Urinary bladder (tissue), 4 donors: ENCODE measurements around the gene ALS2CL. TPM values are rescaled to one million over a fixed set of nuclear protein-coding genes. Genes with fewer than 3 reads are reported as not detected.

Experiments used
- DNase-seq: peaks from one replicate; pipeline ENCODE4 v3.0.0-alpha.2; 2015; ENCODE audit errors: extremely low spot score
- H3K27ac ChIP-seq: one replicate; pipeline ENCODE4 v1.5.1; 2013; ENCODE audit warnings: low read depth, mild to moderate bottlenecking, moderate library complexity
- H3K36me3 ChIP-seq: one replicate; pipeline ENCODE4 v1.6.1; 2013; ENCODE audit warnings: mild to moderate bottlenecking, moderate library complexity; ENCODE audit not compliant: insufficient read depth
- H3K4me1 ChIP-seq: one replicate; pipeline ENCODE4 v1.6.1; 2013; ENCODE audit warnings: mild to moderate bottlenecking, moderate library complexity; ENCODE audit not compliant: insufficient read depth
- H3K4me3 ChIP-seq: one replicate; pipeline ENCODE4 v1.5.1; 2013; ENCODE audit warnings: low read depth, low read length
- WGBS: extraction: QIAGEN DNeasy Blood & Tissue Kit; methylation state at CpG from one replicate; pipeline ENCODE4 v1.1.7; 2013; 5-methylcytosine and 5-hydroxymethylcytosine counted together
- polyA plus RNA-seq: library from polyadenylated mRNA; stranded (reverse); fragments of 200-250 nt; gene quantifications from one replicate; pipeline ENCODE4 v1.2.3, GENCODE V29; 2013
- total RNA-seq: library from RNA; depleted of rRNA; stranded (reverse); fragments of >200 nt; gene quantifications from one replicate; pipeline ENCODE4 v1.2.3, GENCODE V29; 2014
- donor health status: healthy with polysubstance abuse.
- donor health status: healthy.

ALS2CL gene
- total and polyA plus RNA-seq, 2 donors: 10.4 to 10.6 TPM

DNA sequence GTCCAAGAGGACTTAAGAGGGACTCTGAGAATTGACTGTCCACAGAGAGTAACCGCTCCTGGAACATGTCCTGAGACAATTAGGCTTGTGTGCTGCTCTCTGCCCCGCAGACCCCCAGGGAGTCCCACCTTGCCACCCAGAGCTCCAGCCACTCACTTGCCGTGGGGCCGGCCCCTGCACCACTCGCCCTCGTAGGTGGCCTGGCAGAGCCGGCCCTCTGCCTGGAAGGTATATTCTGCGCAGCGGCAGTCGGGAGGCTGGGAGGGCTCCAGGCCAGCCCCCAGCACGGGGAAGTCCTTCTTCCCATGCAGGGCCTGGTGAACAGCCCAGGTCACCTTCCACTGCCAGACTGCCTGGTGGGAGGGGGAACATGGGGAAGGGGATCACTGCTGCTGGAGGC lies 10.5 kb downstream of the ALS2CL start:
- no peak for DNase-seq
- no peak overlapping the region for H3K4me3 ChIP-seq
- 88% methylated on average over 11 of the region's 11 CpGs for WGBS
- H3K36me3 ChIP-seq: no peaks in the 10 kb centered on the region
- no peaks in the 10 kb centered on the region for H3K4me1 ChIP-seq
- H3K27ac ChIP-seq: no peak overlapping the region

DNA sequence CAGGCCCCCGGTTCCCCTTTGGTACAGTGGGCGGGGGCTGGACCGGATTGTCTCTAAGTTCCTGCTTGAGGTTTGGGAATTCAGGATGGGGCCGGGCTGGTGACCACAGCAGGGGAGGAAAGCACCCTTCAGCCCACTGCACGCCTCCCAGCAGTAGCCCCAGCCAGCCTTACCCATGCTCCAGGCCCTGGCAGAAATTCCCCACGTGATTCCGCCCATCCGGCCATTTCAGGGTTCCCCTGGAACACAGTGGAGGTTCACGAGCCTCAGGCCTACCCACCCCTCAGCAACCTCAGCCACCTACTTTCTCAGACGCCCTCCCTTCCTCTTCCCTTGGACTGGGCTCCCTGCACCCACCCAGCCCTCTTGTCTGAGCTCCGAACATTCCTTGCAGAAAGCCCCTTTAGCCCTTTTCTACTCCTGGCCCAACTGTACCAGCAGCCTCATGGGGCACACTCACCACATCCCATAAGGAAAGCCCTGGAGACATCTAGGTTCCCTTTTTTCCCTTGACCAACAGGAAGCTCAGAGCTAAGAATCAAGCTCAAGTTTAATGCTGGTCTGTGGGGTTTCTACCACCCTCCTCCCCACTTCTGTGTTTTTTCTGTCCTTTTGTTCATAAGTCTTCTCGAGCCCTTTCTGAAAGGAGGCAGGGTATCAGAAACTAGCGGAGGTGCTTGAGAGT lies 11.5 kb downstream of the ALS2CL start:
- Histone ChIP-seq H3K4me1 (no peaks in the 10 kb centered on the region), H3K36me3 (no peaks in the 10 kb centered on the region), H3K4me3 (no peak overlapping the region), H3K27ac (no peak overlapping the region)
- 83% methylated on average over 13 of the region's 13 CpGs for WGBS
- no peak for DNase-seq

DNA sequence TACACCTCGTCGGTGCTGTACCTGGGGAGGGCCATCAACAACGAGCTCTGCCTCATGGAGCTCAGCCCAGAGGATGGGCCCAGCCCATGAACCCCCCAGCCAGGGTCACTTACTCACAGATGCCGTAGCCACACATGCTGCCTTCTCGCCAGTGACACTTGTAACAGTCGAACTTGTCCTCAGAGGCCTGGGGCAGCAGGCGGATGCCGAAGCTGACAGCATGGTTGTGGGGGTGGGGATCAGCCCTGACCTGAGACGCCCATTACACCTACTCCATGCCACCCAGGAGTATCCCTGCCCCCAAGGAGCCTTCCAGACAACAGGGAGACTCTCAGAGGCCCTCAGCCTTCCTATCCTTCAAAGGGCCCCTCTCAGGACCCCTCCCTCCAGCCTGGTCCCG lies 12.1 kb downstream of the ALS2CL start:
- Histone ChIP-seq H3K27ac (no peak overlapping the region), H3K4me3 (no peak overlapping the region), H3K36me3 (no peaks in the 10 kb centered on the region), H3K4me1 (no peaks in the 10 kb centered on the region)
- WGBS: 88% methylated on average over 10 of the region's 10 CpGs
- no peak for DNase-seq

DNA sequence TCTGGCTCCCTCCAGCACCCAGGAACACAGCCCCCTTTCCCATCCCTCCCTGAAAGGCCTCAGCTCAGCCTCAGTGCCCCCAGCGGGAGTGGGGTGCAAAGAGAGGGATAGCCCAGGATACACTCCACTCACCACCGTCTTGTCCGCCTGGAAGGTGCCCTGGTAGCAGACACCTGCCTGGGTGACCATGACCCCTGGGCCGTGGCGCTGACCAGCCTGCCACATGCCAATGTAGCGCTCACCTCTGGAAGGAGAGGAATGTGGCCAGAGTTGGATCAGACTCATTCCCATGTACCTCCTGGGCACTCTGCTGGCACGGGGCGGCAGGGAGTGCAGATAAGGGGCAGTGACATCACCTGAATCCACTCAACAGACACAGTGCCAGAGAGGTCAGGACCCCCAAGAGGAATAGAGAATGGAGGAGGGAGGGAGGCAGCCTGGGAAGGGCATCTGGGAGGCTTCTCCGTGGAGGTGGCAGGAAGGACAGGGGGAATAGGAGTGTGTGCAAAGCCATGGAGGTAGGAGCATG lies 13.1 kb downstream of the ALS2CL start:
- DNase-seq: no peak
- H3K4me1 ChIP-seq: no peaks in the 10 kb centered on the region
- no peak overlapping the region for H3K27ac ChIP-seq
- no peaks in the 10 kb centered on the region for H3K36me3 ChIP-seq
- no peak overlapping the region for H3K4me3 ChIP-seq
- WGBS: 90% methylated on average over 9 of the region's 9 CpGs

DNA sequence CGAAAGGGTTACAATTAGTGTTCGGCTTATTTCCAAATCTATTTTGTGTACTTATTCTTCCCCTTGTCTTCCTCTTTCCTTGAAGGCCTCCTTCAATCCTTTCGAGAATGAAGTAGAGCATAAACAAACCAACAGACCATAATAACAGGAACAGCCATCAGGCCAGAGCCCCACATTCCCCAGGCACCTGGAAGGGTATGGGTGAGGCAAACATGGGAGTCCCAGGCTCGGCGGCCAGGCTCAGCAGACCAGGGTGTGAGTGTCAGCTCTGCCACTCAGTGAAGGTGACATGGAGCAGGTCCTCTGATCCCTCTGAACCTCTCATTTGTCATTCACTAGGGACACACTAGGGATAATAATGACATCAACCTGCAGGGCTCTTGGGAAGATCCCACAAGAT lies 13.8 kb downstream of the ALS2CL start:
- Histone ChIP-seq H3K4me3 (no peak overlapping the region), H3K27ac (no peak overlapping the region), H3K4me1 (no peaks in the 10 kb centered on the region), H3K36me3 (no peaks in the 10 kb centered on the region)
- WGBS: 81% methylated on average over 5 of the region's 5 CpGs
- DNase-seq: no peak

DNA sequence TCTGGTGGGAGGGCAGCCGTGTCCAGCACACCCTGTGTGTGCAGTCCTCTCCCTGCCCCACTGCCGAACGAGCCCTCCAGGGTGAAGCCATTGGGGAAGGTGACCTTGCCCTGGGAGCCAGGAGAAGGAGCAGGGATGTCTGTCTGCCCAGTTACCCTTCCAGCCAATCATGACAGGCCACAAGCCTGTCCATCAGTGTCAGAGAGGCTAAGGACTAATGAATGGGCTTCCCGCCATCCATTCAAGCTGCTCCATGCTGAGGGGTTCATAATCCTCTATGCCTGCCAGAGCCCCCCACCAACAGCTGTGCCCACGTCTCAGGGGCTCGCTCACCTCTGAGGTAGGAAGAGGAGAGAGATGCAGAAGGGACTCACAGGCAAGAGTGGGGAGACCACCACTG lies 15.2 kb downstream of the ALS2CL start:
- 96% methylated on average over 6 of the region's 6 CpGs for WGBS
- no peak overlapping the region for H3K27ac ChIP-seq
- no peaks in the 10 kb centered on the region for H3K4me1 ChIP-seq
- H3K36me3 ChIP-seq: no peaks in the 10 kb centered on the region
- no peak overlapping the region for H3K4me3 ChIP-seq
- DNase-seq: no peak

DNA sequence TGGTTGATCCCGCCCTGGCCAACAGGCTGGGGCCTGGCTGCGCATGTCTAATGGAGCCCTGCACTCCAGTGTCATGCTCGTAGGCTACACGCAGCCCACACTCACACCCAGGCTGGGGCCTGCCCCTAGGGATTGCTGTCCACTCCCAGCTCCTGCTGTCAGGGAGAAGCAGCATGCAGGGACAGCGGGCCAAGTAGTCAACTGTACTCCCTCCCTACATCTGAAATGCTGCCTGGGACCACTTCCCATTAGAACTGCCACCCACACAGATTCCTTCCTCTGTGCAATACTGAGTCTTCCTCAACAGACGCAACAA lies 16.1 kb downstream of the ALS2CL start:
- Histone ChIP-seq H3K27ac (no peak overlapping the region), H3K4me3 (no peak overlapping the region), H3K4me1 (no peaks in the 10 kb centered on the region), H3K36me3 (no peaks in the 10 kb centered on the region)
- 51% methylated on average over 6 of the region's 6 CpGs for WGBS
- no peak for DNase-seq

DNA sequence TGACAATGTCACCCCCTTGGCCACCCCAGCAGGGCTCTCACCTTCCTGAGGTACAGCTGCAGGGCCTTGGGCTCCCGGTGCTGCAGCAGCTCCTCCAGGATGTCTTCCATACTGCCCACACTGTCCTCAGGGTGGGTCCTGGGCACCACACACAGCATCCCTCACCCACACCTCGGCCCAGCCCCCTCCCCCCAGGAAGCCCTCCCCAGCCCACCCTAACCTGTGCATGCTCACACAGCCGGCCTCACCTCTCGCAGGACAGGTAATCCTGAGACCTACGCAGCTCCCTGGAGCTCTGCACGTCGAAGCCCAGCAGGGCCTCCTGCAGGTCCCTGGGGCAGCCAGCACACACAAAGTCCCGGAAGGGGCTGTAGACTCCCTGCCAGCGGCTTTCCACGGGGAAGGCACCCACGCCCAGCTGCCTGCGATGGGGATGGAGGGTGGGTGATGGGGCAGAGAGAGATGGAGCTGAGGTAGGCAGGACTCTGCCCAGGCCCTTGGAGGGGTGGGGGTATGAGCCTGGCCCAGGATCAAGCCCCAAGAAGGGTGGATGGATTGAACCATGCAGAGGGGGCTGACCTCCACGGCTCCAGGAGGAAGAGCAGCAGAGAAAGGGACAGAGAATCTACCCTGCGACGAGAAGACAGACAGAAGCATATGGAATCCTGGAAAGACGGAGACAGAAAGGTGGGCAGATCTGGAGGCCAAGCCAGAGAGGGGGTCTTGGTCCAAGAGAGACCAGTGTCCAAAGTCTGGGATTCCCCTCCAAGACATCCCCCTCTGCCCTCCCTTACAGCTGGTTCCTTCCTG lies 16.7 kb downstream of the ALS2CL start:
- no peaks in the 10 kb centered on the region for H3K36me3 ChIP-seq
- H3K4me3 ChIP-seq: no peak overlapping the region
- no peak for DNase-seq
- no peaks in the 10 kb centered on the region for H3K4me1 ChIP-seq
- WGBS: 71% methylated on average over 16 of the region's 16 CpGs
- H3K27ac ChIP-seq: no peak overlapping the region

DNA sequence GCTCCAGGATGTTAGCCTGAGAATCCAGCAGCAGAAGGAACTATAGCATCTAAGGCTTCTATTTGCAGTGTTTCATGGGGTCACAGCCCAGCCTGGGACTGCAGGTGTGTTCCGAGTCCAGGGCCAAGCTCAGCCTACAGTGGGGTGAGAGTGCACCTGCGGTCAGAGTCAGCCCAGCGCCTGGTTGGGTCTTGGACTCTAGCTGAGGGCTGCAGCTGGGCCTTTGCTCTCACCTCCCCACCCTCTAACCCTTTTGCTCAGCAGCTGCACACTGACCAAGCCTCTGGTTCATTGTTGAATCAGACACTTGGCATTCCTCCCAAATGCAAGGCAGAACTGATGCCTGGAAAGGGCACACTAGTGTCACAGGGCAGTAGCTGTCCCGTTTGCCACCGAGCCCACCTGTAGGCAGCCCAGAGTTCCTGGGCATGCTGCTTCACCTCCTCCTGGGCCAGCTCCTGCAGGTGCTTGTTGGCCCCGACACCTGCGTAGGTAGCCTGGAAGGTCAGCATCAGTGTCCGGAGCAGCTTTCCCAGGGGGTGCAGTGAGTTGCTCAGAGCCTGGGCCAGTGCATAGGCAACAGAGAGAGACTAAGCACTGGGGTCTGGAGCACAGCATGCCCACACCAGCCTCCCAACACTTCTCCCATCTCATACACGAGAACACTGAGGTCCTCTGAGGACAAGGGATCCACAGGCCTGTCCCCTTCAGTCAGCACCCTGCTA lies 17.5 kb downstream of the ALS2CL start:
- Histone ChIP-seq H3K27ac (no peak overlapping the region), H3K4me1 (no peaks in the 10 kb centered on the region), H3K4me3 (no peak overlapping the region), H3K36me3 (no peaks in the 10 kb centered on the region)
- 79% methylated on average over 9 of the region's 9 CpGs for WGBS
- DNase-seq: no peak

DNA sequence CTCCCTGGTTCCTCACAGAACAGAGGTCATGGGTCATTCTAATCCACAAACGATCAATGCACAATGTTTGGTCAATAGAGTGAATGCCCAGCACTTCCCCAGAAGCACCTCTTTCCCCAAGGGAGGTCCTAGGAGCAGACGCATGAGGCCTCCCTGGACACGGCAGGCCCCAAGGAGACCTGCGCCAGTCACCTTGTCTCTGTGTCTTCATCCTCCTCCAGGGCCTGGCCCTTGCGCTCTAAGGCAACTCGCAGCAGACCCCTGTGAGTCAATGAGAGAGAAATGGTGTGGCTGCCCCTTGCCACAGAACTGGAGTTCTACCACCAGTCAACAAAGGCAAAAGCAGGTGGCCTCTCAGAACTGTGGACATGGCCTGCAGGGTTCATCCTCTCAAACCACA lies 18.1 kb downstream of the ALS2CL start:
- WGBS: 94% methylated on average over 6 of the region's 6 CpGs
- no peaks in the 10 kb centered on the region for H3K36me3 ChIP-seq
- no peak for DNase-seq
- H3K27ac ChIP-seq: no peak overlapping the region
- H3K4me1 ChIP-seq: no peaks in the 10 kb centered on the region
- no peak overlapping the region for H3K4me3 ChIP-seq

DNA sequence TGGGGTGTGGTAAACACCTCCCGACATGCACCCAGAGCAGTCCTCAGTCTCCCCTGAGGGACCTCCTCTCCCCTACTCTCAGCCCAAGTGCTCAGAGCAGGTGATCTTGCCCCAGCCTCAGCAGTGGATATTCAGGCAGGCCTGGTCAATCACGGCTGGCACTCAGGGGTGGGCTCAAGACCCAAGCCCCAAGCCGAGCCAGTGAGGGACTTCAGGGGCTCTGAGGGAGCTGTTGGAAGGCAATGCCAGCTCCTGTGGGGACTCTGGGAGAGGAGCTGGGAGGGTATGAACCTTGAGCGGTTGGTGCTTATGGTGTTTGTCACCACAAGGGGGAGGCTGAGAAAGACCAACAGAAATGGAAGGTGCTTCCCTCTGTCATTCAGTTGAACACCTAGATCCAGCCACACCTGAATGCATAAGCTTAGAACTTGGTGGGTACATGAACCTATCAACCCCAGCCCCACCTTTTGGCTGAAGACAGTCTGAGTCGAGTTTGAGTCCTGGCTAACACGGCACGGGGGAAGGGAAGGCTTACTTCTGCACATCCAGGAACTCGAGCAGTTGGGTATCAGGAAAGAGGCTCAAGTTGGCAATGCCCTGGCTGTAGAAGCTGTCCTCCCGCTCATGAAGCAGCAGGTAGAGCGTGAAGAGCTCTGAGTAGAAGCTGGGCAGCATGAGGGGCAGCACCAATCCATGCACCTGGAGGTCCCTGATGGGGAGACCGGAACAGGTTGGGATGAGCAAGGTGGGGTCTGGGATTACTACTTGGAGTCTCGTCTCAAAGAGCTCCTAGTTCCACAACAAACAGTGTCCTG lies 19.2 kb downstream of the ALS2CL start:
- H3K4me3 ChIP-seq: no peak overlapping the region
- WGBS: 93% methylated on average over 12 of the region's 12 CpGs
- no peak for DNase-seq
- H3K36me3 ChIP-seq: no peaks in the 10 kb centered on the region
- no peaks in the 10 kb centered on the region for H3K4me1 ChIP-seq
- H3K27ac ChIP-seq: no peak overlapping the region

DNA sequence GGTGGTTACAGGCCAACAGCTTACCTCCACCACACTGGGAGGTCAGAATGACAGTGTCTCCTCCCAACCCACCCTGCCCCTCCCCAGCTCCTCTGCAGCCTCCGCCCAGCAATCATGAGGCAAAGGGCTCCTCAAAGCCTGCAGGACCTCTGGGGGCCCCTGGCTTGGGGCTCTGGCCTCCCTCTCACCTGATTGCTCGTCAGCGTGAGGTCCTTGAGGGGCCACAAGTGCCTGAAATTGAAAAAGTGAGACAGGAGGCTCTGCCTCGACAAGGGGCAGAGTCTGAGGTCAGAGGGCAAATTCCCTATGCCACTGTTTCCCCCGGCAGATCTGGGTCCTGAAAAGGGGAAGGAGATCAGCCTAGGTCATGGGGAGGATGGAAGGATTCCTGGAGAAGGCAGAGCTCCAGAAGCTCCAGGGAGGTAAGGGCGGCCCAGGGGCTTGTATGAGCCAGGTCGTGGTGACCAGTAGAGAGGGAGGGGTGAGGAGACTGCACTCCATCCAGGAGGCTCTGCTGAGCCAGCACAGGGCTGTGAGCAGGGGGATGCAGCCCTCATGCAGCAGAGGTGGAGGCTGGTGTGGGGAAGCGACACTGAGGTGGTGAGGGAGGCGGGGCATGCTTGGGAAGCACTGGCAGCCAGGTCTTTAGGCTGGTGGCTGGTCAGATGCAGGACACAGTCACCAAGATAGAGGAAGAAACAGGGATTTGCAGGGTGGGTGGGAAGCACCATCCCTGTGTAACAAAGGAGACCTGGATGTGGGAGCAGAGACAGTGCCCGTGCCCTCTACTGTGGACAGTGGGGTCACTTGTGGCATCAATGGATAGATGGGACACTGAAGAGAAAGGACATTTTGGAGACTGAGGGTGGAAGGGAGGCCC lies 20.1 kb downstream of the ALS2CL start:
- DNase-seq: no peak
- Histone ChIP-seq H3K27ac (no peak overlapping the region), H3K36me3 (no peaks in the 10 kb centered on the region), H3K4me1 (no peaks in the 10 kb centered on the region), H3K4me3 (no peak overlapping the region)
- 84% methylated on average over 10 of the region's 10 CpGs for WGBS

DNA sequence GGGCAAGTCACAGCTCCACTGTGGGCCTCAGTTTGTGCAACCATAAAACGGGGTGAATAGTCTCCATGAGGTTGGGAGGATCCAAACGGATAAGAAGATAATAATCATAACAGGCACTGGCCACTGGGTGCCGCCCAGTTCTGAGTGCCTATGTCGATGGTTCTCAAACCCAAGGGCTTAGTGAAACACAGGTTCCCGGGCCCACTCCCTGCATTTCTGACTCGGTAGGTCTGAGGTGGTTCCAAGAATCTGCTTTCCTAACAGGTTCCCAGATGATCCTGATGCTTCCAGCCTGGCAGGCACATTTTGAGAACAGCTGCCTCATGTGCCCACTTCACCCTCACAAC lies 21.2 kb downstream of the ALS2CL start:
- no peak for DNase-seq
- no peak overlapping the region for H3K4me3 ChIP-seq
- WGBS: 92% methylated on average over 6 of the region's 6 CpGs
- H3K36me3 ChIP-seq: no peaks in the 10 kb centered on the region
- H3K4me1 ChIP-seq: no peaks in the 10 kb centered on the region
- no peak overlapping the region for H3K27ac ChIP-seq
